HepG2 (cell line): Measurements from ENCODE around the gene BMP8B. TPM values are rescaled to one million over a fixed set of nuclear protein-coding genes. Genes with fewer than 3 reads are reported as not detected.

Experiments
- ATAC-seq: fragments of 200-7000 bp; cut with Tn5 transposase; 3 replicates; pipeline ENCODE4 v1.9.1; 2020; ENCODE audit warnings: mild to moderate bottlenecking, moderate library complexity
- BruUV-seq: library from RNA; stranded (reverse); fragments of 400-500 nt; replicated peaks from 2 replicates; lab custom pipeline; 2021; lab: Mats Ljungman, UMichigan
- CTCF ChIA-PET: fragments of 300-600 bp; formaldehyde crosslinking; extraction: SDS; loops from one replicate; lab custom pipeline; 2021; ENCODE audit warnings: low total read pairs, inconsistent platforms, low intra/inter-chr PET ratio; lab: Yijun Ruan, JAX
- POLR2A ChIA-PET: fragments of 350-600 bp; sonication (Branson Sonifier 250); formaldehyde crosslinking; loops from one replicate; lab custom pipeline; 2020; ENCODE audit warnings: antibody characterized with exemption, inconsistent platforms; lab: Yijun Ruan, JAX
- DNase-seq: peaks from one replicate; pipeline ENCODE4 v3.0.0-alpha.2; 2015; ENCODE audit warnings: low spot score
- FAIRE-seq: peaks from 3 replicates; lab custom pipeline; 2011; peaks lifted over from hg19 to GRCh38; lab: Jason Lieb, UNC
- H2AFZ ChIP-seq: one replicate; pipeline ENCODE4 v1.6.1; 2011; ENCODE audit warnings: low read length, inconsistent platforms
- H3K27ac ChIP-seq: fragments of 300-600 bp; 3 replicates; pipeline ENCODE4 v1.8.0; 2011; ENCODE audit warnings: mixed run types, mild to moderate bottlenecking, mixed read lengths, low read length, inconsistent platforms; ENCODE audit not compliant: insufficient read depth; ENCODE audit errors: extremely low read length
- H3K27me3 ChIP-seq, 2 experiments: fragments of 200-600 bp in 1 of 2; 2 replicates in 1 of 2; 3 replicates in 1 of 2; pipeline versions ENCODE4 v1.6.0 to v1.8.0; 2011; ENCODE audit warnings: low read length in 2 of 2, mild to moderate bottlenecking in 2 of 2, moderate library complexity in 2 of 2, inconsistent platforms in 1 of 2; ENCODE audit not compliant: insufficient read depth in 2 of 2, control insufficient read depth in 1 of 2
- H3K36me3 ChIP-seq, 2 experiments: fragments of 200-600 bp in 1 of 2; replicated peaks in 1 of 2; 2 replicates in 1 of 2; 3 replicates in 1 of 2; pipeline versions ENCODE4 v1.5.1 to v1.8.0; 2011; ENCODE audit warnings: low read length in 2 of 2, inconsistent platforms in 1 of 2; ENCODE audit not compliant: insufficient read depth in 2 of 2, control insufficient read depth in 1 of 2
- H3K4me1 ChIP-seq: 2 replicates; pipeline ENCODE4 v1.5.1; 2012; ENCODE audit warnings: low read length, inconsistent platforms; ENCODE audit not compliant: insufficient read depth
- H3K4me2 ChIP-seq: 2 replicates; pipeline ENCODE4 v1.6.0; 2011; ENCODE audit warnings: low read depth, low read length, inconsistent platforms
- H3K4me3 ChIP-seq, 3 experiments: fragments of 200-600 bp in 1 of 3; sonication (generic), shearing (Covaris generic) in 1 of 3; replicated peaks in 1 of 3; 2 replicates each; pipeline ENCODE4 v1.5.1; 2011 to 2016; ENCODE audit warnings: low read length in 3 of 3, inconsistent platforms in 2 of 3, low read depth in 2 of 3, mild to moderate bottlenecking in 2 of 3, control low read depth in 1 of 3, mixed read lengths in 1 of 3; ENCODE audit not compliant: insufficient read depth in 1 of 3
- H3K79me2 ChIP-seq: one replicate; pipeline ENCODE4 v1.6.1; 2011; ENCODE audit warnings: low read length, inconsistent platforms; ENCODE audit not compliant: insufficient read depth
- H3K9ac ChIP-seq: 2 replicates; pipeline ENCODE4 v1.6.0; 2011; ENCODE audit warnings: mild to moderate bottlenecking, low read depth, low read length, inconsistent platforms; ENCODE audit not compliant: insufficient read depth
- H3K9me3 ChIP-seq: 2 replicates; pipeline ENCODE4 v1.5.1; 2012; ENCODE audit warnings: mild to moderate bottlenecking, low read length
- H4K20me1 ChIP-seq: 2 replicates; pipeline ENCODE4 v1.6.0; 2011; ENCODE audit warnings: inconsistent platforms, mild to moderate bottlenecking, low read length, moderate library complexity; ENCODE audit not compliant: insufficient read depth
- AGO2 ChIP-seq: fragments of 200-400 bp; formaldehyde crosslinking; optimal IDR thresholded peaks from 2 replicates; pipeline ENCODE3; 2017; ENCODE audit warnings: mild to moderate bottlenecking, low read depth, low read length, moderate library complexity
- CREM ChIP-seq, 2 experiments: sonication (generic) in 1 of 2; formaldehyde crosslinking in 1 of 2; IDR thresholded peaks; 2 replicates each; pipeline versions ENCODE4 v1.4.0 to v1.6.1; 2016 to 2020; ENCODE audit warnings: antibody characterized with exemption in 1 of 2, mild to moderate bottlenecking in 1 of 2, missing genetic modification reagents in 1 of 2
- ETV5 ChIP-seq: IDR thresholded peaks from 2 replicates; pipeline ENCODE4 v1.6.1; 2018; ENCODE audit warnings: missing biosample characterization, missing genetic modification reagents, inconsistent platforms, borderline replicate concordance
- FOXP1 ChIP-seq, 2 experiments: fragments of 450-650 bp in 1 of 2; IDR thresholded peaks; 2 replicates each; pipeline ENCODE4 v1.6.1; 2017 to 2018; ENCODE audit warnings: antibody characterized with exemption in 1 of 2
- FUBP1 ChIP-seq: sonication (generic); formaldehyde crosslinking; IDR thresholded peaks from 2 replicates; pipeline ENCODE4 v1.5.1; 2020; ENCODE audit warnings: missing genetic modification reagents, mild to moderate bottlenecking, borderline replicate concordance
- GPN1 ChIP-seq: sonication (generic); formaldehyde crosslinking; IDR thresholded peaks from 2 replicates; pipeline ENCODE4 v1.5.1; 2020; ENCODE audit warnings: missing genetic modification reagents, borderline replicate concordance
- KAT2B ChIP-seq: fragments of 150-350 bp; IDR thresholded peaks from 2 replicates; pipeline ENCODE4 v1.6.1; 2014; ENCODE audit warnings: low read depth, low read length, borderline replicate concordance
- PREB ChIP-seq: sonication (generic); formaldehyde crosslinking; IDR thresholded peaks from 2 replicates; pipeline ENCODE4 v1.4.0; 2020; ENCODE audit warnings: missing genetic modification reagents
- RBAK ChIP-seq: sonication (generic); formaldehyde crosslinking; IDR thresholded peaks from 2 replicates; pipeline ENCODE4 v1.5.1; 2020; ENCODE audit warnings: mild to moderate bottlenecking, missing genetic modification reagents
- ZBTB26 ChIP-seq: IDR thresholded peaks from 2 replicates; pipeline ENCODE4 v1.6.1; 2016; ENCODE audit warnings: missing compliant biosample characterization, missing genetic modification reagents, borderline replicate concordance
- ZFP41 ChIP-seq: sonication (generic); formaldehyde crosslinking; IDR thresholded peaks from 2 replicates; pipeline ENCODE4 v1.4.0; 2020; ENCODE audit warnings: mild to moderate bottlenecking, missing genetic modification reagents, borderline replicate concordance
- ZNF12 ChIP-seq: sonication (generic); formaldehyde crosslinking; IDR thresholded peaks from 2 replicates; pipeline ENCODE4 v1.5.0; 2020; ENCODE audit warnings: missing genetic modification reagents
- ZNF136 ChIP-seq: sonication (generic); formaldehyde crosslinking; IDR thresholded peaks from 2 replicates; pipeline ENCODE4 v1.8.1; 2022; ENCODE audit warnings: low read depth, mild to moderate bottlenecking, moderate library complexity, missing genetic modification reagents
- ZNF562 ChIP-seq: sonication (generic); formaldehyde crosslinking; IDR thresholded peaks from 2 replicates; pipeline ENCODE4 v1.8.0; 2022; ENCODE audit warnings: missing genetic modification reagents, borderline replicate concordance
- WGBS: methylation state at CpG from one replicate; pipeline ENCODE4 v1.1.6; 2017; ENCODE audit warnings: low lambda C conversion rate; 5-methylcytosine and 5-hydroxymethylcytosine counted together
- in situ Hi-C: cut with HindIII; loops from 2 replicates; pipeline ENCODE4 v1.10.0; 2017; ENCODE audit warnings: low pct_unique_long_range_greater_than_20kb; ENCODE audit not compliant: extremely low pct_ligation_motif_present
- intact Hi-C: fragments of 100-400 bp; cut with micrococcal nuclease; formaldehyde crosslinking; loops from one replicate; pipeline ENCODE4 v1.10.0; 2022; ENCODE audit not compliant: unreplicated experiment
- polyA plus RNA-seq, 8 experiments: library from polyadenylated mRNA; depleted of rRNA in 3 of 8; stranded (reverse) in 7 of 8; unstranded in 1 of 8; fragments of >200 nt; fragmentation: Illumina TruSeq in 4 of 8; extraction: Trizol in 4 of 8; gene quantifications; 2 replicates each; pipeline versions ENCODE4 v1.2.1 to v1.2.3, GENCODE V29; 2011 to 2016; ENCODE audit warnings: low read depth in 4 of 8, missing spikeins in 1 of 8, mixed read lengths in 1 of 8; ENCODE audit not compliant: insufficient read depth in 1 of 8
- total RNA-seq, 5 experiments: library from RNA; depleted of rRNA; stranded (reverse); fragments of >200 nt; fragmentation: Illumina TruSeq; extraction: Trizol; gene quantifications; 2 replicates each; pipeline ENCODE4 v1.2.3, GENCODE V29; 2016; ENCODE audit warnings: low read depth in 1 of 5

The BMP8B gene
- total and polyA plus RNA-seq, 2 of the 13 experiments (the other 11 are each of a cell fraction or from before 2014, with no cell fraction given), result 0.29 to 0.41 TPM

- Histone ChIP-seq H2AFZ (no peak overlapping the region), H3K4me2 (no peak overlapping the region), H3K79me2 (no peaks in the 10 kb centered on the region), H3K4me1 (peaks cover 20% of the 10 kb centered on the region), H3K27me3 (no peaks in the 10 kb centered on the region), H3K9ac (no peak overlapping the region), H4K20me1 (no peaks in the 10 kb centered on the region), H3K27ac (no peak overlapping the region), H3K36me3 (no peaks in the 10 kb centered on the region), H3K4me3 (no peak overlapping the region), H3K9me3 (no peaks in the 10 kb centered on the region)
- intact Hi-C loops (no loop called here), in situ Hi-C loops (no loop called here)
- FAIRE-seq (no peak), DNase-seq (no peak), ATAC-seq (no peak)
- WGBS, result 0% methylated on average over 1 of the region's 1 CpG
- ChIA-PET POLR2A (no interaction called here), CTCF (no interaction called here)
- TF ChIP-seq ZNF12 (CRISPR knock-in tag) (no peak), PREB (CRISPR knock-in tag) (no peak)
- no TSS peak for BruUV-seq
Measured at GRCh38 chr1:39795651-39796050, 7.0 kb upstream of the BMP8B start.

- Histone ChIP-seq H3K27me3 (peaks cover 0 to 8% of the 10 kb centered on the region in 2 experiments; a peak in 1 of 5 replicates), H3K4me2 (no peak overlapping the region), H3K9ac (no peak overlapping the region)
- ATAC-seq, result no peak
- POLR2A ChIA-PET, result no interaction called here
- no peak for FAIRE-seq
- no peak for DNase-seq
- no peak for TF ChIP-seq FOXP1 (IDR thresholded peaks at IDR 0.05)
- no peak for TF ChIP-seq FOXP1 (CRISPR knock-in tag; IDR thresholded peaks at IDR 0.05)
- no peak for TF ChIP-seq FUBP1
- no peak for TF ChIP-seq KAT2B
- TF ChIP-seq GPN1 (CRISPR knock-in tag), result no peak
- no peak for TF ChIP-seq ZBTB26 (CRISPR knock-in tag)
- TF ChIP-seq CREM (IDR thresholded peaks at IDR 0.05), result no peak
- TF ChIP-seq CREM (CRISPR knock-in tag; IDR thresholded peaks at IDR 0.05), result no peak
- no peak for TF ChIP-seq ZFP41 (CRISPR knock-in tag)
- TF ChIP-seq ZNF136 (CRISPR knock-in tag), result no peak
- TF ChIP-seq ZNF562 (CRISPR knock-in tag), result no peak
- TF ChIP-seq ETV5 (CRISPR knock-in tag), result no peak
- TF ChIP-seq RBAK (CRISPR knock-in tag), result no peak
- TF ChIP-seq AGO2, result no peak
- TF ChIP-seq, all 625 proteins: peak for 0
- H3K9me3 ChIP-seq, result no peaks in the 10 kb centered on the region
- in situ Hi-C loops (no loop called here), intact Hi-C loops (no loop called here)
- H3K36me3 ChIP-seq, result no peaks in the 10 kb centered on the region
- CTCF ChIA-PET, result no interaction called here
- no peaks in the 10 kb centered on the region for H4K20me1 ChIP-seq
- no peak overlapping the region for H3K27ac ChIP-seq
- H3K4me3 ChIP-seq, result no peak overlapping the region
- 77% methylated on average over 2 of the region's 2 CpGs for WGBS
- H3K4me1 ChIP-seq, result peaks cover 7% of the 10 kb centered on the region
- no TSS peak for BruUV-seq
- H3K79me2 ChIP-seq, result no peaks in the 10 kb centered on the region
- no peak overlapping the region for H2AFZ ChIP-seq
Measured at GRCh38 chr1:39791838-39792237, 3.2 kb upstream of the BMP8B start.
